Stimulated activated CD8-positive, alpha-beta memory T cell treated with anti-CD3 and anti-CD28 coated beads, Interleukin-15, amount 100 ng/mL, for 4 hours (primary cell): ENCODE results near the gene SDR42E1.

ENCODE experiments used
- DNase-seq, 2 donors: peaks; one replicate each; pipeline ENCODE4 v3.0.0-alpha.2; 2020; ENCODE audit warnings: low read depth in 2 of 2

Gene SDR42E1

GRCh38 chr16:81939164-81940056, 71.9 kb downstream of the SDR42E1 start:
- no peak for DNase-seq
